ENCODE measurements around the gene NUP93.

DNA sequence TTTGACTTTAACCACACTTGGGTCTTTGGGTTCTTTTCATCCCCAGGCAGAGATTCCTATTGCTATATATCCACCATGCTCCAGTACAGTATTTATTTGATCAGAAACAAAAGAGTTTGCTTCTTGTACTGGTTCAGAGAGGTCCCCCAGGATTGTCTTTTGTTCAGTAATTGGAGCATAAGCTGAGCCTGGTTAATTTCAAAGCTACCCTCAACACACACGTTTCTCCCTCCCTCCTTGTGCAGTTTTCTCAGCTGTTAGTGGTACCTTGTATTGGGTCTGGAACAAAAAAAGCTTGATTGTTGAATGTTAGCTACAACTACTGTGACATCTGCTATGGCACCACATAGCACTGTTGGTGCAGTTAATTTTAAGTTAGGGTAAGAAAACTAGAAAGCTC lies 50.0 kb downstream of the NUP93 start:
- TF ChIP-seq, protein P1, sequence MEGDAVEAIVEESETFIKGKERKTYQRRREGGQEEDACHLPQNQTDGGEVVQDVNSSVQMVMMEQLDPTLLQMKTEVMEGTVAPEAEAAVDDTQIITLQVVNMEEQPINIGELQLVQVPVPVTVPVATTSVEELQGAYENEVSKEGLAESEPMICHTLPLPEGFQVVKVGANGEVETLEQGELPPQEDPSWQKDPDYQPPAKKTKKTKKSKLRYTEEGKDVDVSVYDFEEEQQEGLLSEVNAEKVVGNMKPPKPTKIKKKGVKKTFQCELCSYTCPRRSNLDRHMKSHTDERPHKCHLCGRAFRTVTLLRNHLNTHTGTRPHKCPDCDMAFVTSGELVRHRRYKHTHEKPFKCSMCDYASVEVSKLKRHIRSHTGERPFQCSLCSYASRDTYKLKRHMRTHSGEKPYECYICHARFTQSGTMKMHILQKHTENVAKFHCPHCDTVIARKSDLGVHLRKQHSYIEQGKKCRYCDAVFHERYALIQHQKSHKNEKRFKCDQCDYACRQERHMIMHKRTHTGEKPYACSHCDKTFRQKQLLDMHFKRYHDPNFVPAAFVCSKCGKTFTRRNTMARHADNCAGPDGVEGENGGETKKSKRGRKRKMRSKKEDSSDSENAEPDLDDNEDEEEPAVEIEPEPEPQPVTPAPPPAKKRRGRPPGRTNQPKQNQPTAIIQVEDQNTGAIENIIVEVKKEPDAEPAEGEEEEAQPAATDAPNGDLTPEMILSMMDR (IDR thresholded peaks at IDR 0.05), result no peak
- TF ChIP-seq POLR2A (IDR thresholded peaks at IDR 0.05), result no peak
